Measurements from ENCODE around the gene LIPA.
"Not testable (repeated sequence)": the region's sequence is repeated elsewhere in the genome, so short reads cannot be mapped to it uniquely, and the experiment has no call there.

GRCh38 chr10:89191301-89191700 is 60.3 kb downstream of the LIPA start:
- TF ChIP-seq CTCF (conservative IDR thresholded peaks at IDR 0.05; ENCODE audit: low read length); EZH2phosphoT487 (IDR thresholded peaks at IDR 0.05; ENCODE audit: borderline replicate concordance, low read depth, low read length): not testable (repeated sequence)
